ENCODE data around the gene RIC3. TPM values are rescaled to one million over a fixed set of nuclear protein-coding genes. Genes with fewer than 3 reads are reported as not detected.

RIC3 gene
- total RNA-seq, 6 donors from 2014 or later: 8.2 to 44.0 (median 12.2) TPM

DNA sequence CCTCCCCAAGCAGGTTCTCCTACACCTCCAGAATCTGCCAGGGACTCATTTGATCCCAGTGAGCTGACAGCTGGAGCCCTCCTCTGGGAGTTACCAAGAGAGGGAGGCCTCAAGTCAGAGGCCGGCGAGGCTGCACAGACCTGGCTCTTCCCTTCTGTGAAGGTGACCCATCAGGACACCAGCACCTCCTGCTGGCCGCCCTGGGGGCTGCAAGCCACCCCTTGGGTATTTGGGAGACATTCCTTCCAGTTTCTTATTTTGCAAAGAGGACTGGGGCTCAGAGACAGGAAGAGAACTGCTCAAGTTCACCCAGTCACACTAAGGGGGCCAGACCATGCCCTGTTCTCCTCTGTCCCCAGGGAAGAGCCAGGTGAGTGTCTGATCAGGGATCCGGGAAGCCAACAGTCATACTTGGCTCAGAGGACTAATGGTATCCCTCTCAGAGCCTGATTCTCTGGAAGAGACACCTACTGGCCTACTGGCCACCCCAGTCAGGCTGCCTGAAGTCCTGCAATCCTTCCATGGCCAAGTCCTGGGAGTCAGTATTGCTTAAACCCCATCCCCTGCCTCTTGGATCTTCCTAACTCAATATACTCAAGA lies 40.5 kb upstream of the RIC3 start:
- ATAC-seq (ENCODE audit: low FRiP score in 2 of 2) (peak in 1 of 2 donors; percentile 43), DNase-seq (peak in 1 of 2 donors; percentile 86)
- Histone ChIP-seq H3K27me3 (no peaks in the 10 kb centered on the region), H3K4me1 (peaks cover 0 to 14% (median 8%) of the 10 kb centered on the region in 4 donors), H3K36me3 (no peaks in the 10 kb centered on the region), H3K9me3 (no peaks in the 10 kb centered on the region), H3K4me3 (no peak overlapping the region), H3K27ac (no peak overlapping the region)
- TF ChIP-seq EP300 (IDR thresholded peaks at IDR 0.05): no peak
- TF ChIP-seq, protein P1, sequence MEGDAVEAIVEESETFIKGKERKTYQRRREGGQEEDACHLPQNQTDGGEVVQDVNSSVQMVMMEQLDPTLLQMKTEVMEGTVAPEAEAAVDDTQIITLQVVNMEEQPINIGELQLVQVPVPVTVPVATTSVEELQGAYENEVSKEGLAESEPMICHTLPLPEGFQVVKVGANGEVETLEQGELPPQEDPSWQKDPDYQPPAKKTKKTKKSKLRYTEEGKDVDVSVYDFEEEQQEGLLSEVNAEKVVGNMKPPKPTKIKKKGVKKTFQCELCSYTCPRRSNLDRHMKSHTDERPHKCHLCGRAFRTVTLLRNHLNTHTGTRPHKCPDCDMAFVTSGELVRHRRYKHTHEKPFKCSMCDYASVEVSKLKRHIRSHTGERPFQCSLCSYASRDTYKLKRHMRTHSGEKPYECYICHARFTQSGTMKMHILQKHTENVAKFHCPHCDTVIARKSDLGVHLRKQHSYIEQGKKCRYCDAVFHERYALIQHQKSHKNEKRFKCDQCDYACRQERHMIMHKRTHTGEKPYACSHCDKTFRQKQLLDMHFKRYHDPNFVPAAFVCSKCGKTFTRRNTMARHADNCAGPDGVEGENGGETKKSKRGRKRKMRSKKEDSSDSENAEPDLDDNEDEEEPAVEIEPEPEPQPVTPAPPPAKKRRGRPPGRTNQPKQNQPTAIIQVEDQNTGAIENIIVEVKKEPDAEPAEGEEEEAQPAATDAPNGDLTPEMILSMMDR (IDR thresholded peaks at IDR 0.05): peak in 4 of 6 experiments; percentile 29 to 43 (median 33)
- WGBS, 2 donors: 58% methylated on average over 4 of the region's 4 CpGs; no CpG with 5 or more reads in 1 of the 2 donors

- ATAC-seq (ENCODE audit: low FRiP score in 2 of 2) (no peak), DNase-seq (no peak)
- Histone ChIP-seq H3K4me1 (peaks cover 0 to 14% (median 8%) of the 10 kb centered on the region in 4 donors), H3K27ac (peak overlapping the region in 3 of 4 donors; percentile 27 to 77 (median 36)), H3K4me3 (peak overlapping the region in 2 of 4 donors; percentile 8 to 30), H3K27me3 (no peaks in the 10 kb centered on the region), H3K9me3 (no peaks in the 10 kb centered on the region), H3K36me3 (no peaks in the 10 kb centered on the region)
- 45 to 48% methylated on average over 9 to 20 of the region's 20 CpGs for whole genome bisulfite sequencing, 2 donors
- TF ChIP-seq, protein P1 (IDR thresholded peaks at IDR 0.05): no peak
Observed at GRCh38 chr11:8207080-8208000, 38.5 kb upstream of the RIC3 start.

- Histone ChIP-seq H3K27me3 (no peaks in the 10 kb centered on the region), H3K27ac (peak overlapping the region in 2 of 4 donors; percentile 36 to 77), H3K4me1 (peaks cover 0 to 14% (median 11%) of the 10 kb centered on the region in 4 donors), H3K36me3 (no peaks in the 10 kb centered on the region), H3K9me3 (no peaks in the 10 kb centered on the region), H3K4me3 (peak overlapping the region in 2 of 4 donors; percentile 8 to 30)
- DNase-seq (no peak), ATAC-seq (ENCODE audit: low FRiP score in 2 of 2) (peak; percentile 42 to 74)
- 22 to 23% methylated on average over 17 to 31 of the region's 31 CpGs for WGBS, 2 donors
- TF ChIP-seq EP300 (IDR thresholded peaks at IDR 0.05) (no peak), POLR2A (IDR thresholded peaks at IDR 0.05) (no peak), POLR2AphosphoS5 (IDR thresholded peaks at IDR 0.05) (no peak)
- TF ChIP-seq, protein P1 (IDR thresholded peaks at IDR 0.05): no peak
Observed at GRCh38 chr11:8206251-8207079, 37.6 kb upstream of the RIC3 start.

DNA sequence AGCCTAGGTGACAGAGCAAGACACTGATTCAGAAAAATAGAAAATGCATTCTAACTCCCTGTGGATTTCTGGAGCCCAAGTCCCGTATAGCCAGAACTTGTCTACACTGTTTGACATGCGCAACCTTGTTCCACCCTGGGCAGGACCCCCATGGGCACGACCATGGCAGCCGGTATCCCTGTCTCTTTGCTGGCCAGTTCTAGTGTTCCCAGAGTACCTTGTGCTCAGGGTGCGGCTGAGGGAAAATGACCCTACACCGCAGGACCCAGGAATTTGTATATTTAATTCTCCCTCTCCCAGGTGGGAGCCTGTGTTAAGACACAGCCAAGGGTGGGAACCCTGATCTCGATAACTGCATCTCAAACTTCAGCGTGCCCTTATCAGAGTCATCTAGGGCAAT lies 36.7 kb upstream of the RIC3 start:
- no peak for DNase-seq
- WGBS, 2 donors: 88 to 92% methylated on average over 8 of the region's 8 CpGs
- Histone ChIP-seq H3K36me3 (no peaks in the 10 kb centered on the region), H3K4me1 (peaks cover 0 to 14% (median 11%) of the 10 kb centered on the region in 4 donors), H3K9me3 (no peaks in the 10 kb centered on the region), H3K27ac (no peak overlapping the region), H3K4me3 (no peak overlapping the region), H3K27me3 (no peaks in the 10 kb centered on the region)
- no peak for ATAC-seq (ENCODE audit: low FRiP score in 2 of 2)
- TF ChIP-seq, protein P1 (IDR thresholded peaks at IDR 0.05): no peak
- TF ChIP-seq EP300 (IDR thresholded peaks at IDR 0.05) (no peak), POLR2A (IDR thresholded peaks at IDR 0.05) (no peak), POLR2AphosphoS5 (IDR thresholded peaks at IDR 0.05) (no peak)
